NCI-H2081 (cell line): ENCODE data around the gene GALNT14.
A peak's percentile ranks its signal among the peaks of the same experiment; 100 is the strongest.

ENCODE experiments used
- DNase-seq, 2 experiments: peaks; one replicate each; lab custom pipeline; 2025; lab: John Stamatoyannopoulos, UW

GALNT14 gene

DNA sequence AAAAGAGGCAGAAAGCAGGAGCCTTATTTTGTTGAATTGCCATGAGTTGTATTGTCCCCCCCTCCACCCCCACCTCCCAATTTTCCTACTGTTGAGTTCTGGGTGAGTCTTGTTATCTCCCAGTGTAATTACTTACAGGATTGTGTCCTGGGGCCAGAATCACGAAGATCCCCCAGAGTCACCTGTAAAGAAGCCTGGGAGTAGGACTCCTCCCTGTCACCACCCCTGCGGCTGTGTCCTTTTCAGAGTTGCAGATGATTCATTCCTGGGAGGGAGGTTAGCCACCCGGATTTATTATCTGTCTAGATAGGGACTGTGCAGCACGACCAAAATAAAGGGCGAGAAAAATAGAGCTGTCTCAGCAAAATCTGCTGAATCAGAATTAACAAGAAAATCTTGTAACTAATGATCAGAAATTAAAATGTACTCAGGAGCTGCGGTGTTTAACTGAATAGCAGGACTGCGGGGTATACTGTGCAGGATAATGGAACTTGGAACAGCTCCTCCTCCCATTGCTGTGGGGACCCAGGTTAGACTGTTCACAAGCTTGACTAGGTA lies 249.3 kb downstream of the GALNT14 start:
- no peak for DNase-seq

DNA sequence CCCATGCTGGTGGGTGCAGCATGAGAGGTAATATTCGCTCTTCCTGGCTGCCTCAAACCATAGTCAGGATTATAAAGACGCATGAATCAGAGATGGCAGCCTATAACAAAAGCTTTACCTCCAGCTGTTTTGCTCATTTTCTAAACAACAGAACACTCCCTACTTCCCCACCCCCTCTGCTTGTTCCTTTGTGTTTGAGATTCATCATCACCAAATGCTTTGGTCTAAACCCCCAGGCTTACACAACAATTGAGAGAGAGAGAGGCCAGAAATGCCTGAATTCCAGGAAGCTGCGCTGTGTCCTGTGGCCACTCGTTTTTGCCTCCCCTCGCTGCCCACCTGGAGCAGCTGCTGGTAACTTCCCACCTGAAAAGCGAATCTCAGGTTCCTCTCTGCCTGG lies 252.2 kb downstream of the GALNT14 start:
- DNase-seq = no peak

DNA sequence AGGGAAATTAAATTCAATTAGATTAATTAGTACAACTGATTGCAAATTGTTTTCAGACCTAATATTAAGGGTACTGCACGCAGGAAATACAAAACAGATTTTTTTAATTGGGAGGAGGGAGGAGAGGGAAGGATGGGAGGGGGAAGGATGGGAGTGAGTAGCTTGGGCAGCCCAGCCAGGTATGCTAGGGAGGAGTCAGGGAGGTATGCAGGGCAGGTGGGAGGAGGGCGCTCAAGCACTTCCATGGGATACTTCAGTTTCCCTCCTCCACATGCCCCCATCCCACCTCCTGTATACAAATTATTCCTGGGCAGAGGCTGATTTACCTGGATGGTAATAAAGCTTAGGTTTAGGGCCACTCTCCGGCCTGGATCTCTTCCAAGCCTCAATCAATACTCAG lies 254.4 kb downstream of the GALNT14 start:
- DNase-seq = no peak

DNA sequence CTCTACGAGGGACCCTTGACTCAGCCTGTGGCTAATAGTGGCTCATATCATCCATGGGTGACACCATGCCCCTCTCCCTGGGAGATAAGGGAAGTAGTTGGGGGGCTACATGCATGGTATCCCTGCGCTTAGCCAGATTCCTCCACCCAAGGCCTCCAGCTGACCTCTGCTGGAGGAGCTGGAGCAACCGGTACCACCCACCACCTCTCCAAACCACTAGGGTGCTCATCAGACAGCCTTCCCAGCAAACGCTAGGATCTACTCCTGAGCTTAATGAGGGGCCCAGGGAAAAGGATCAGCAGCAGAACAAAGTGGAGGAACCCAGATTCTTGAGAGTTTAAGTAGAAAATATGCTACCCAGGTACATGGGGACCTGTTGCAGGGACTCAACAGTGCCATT lies 255.1 kb downstream of the GALNT14 start:
- DNase-seq = no peak

DNA sequence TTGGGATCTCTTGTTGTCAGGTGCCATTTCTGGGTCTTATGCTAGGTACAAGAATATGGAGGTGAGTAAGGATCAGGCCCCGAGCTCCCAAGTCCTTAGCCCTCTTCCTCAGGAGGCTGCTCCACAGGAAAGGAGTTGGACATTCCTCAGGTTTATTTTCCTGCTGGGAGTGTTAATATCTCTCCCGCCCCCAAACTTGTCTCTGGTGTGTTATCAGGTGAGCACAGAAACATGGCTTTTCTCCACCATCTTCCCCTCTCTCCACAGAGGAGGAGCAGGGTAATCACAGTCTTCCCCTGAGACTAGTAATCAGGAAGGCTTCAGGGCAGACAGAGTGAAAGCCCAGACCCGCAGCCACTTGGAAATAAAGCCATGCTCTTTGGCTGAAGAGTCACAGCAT lies 257.7 kb downstream of the GALNT14 start:
- no peak for DNase-seq

DNA sequence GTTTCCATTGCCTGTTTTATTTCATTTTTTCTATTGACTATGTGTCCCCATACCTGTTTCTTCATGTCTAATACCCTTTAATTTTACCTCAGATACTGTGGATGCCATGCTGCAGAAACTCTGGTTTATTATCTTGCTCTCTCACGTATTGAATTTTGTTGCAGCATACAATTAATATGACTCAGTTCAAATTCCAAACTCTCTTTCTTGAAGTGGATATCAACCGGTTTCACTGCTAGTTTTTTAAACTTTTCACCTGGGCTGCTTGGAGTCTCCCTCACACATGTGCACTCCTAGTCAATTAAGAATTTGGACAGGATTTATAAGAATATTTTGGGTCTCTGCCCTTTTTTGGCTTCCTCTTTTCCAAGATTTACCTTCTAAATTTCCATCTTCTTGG lies 260.4 kb downstream of the GALNT14 start:
- DNase-seq = no peak

DNA sequence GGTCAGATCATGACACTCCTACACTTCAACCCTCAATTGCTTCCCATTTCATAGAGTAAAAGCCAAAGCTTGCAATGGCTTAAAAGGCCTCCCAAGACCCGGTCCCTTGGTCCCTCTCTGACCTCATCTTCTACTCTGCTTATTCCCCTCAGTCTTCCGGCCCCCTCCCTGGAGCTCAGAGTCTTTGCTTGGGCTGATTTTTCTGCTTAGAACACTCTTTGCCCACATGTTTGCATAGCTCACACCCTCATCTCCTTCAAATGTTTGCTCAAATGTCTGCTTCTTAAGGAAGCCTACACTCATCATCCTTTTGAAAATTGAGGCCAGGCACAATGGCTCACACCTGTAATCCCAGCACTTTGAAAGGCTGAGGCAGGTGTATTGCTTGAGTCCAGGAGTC lies 265.4 kb downstream of the GALNT14 start:
- DNase-seq = no peak

DNA sequence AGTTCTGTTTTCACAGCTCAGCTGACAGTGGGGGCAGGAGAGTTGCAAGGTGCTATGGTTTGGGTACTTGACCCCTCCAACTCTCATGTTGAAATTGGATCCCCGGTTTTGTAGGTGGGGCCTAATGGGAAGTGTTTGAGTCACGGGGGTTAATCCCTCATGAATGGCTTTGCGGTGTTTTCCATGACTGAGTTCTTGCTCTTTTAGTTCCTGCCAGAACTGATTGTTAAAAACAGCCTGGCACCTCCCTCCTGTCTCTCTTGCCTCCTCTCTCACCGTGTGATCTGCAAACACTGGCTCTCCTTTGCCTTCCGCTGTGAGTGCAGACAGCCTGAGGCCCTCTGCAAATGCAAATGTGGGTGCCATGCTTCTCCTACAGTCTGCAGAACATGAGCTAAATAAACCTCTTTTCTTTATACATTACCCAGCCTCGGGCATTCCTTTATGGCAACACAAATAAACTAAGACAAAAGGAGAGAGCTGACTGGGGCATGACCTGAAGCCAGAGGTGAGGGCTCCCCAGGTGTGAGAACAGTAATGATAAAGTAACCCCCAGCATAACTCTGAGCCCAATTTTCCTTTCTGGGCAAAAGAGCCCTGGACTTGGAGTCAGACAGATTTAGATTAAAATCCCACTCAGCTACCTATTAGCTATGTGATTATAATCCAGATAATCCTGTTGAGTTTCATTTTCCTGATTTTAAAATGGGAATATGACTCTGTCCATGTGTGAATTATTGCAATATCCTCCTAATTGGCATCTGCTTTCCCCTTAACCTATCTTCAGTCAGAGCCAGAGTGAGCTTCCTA lies 266.1 kb downstream of the GALNT14 start:
- DNase-seq = no peak

DNA sequence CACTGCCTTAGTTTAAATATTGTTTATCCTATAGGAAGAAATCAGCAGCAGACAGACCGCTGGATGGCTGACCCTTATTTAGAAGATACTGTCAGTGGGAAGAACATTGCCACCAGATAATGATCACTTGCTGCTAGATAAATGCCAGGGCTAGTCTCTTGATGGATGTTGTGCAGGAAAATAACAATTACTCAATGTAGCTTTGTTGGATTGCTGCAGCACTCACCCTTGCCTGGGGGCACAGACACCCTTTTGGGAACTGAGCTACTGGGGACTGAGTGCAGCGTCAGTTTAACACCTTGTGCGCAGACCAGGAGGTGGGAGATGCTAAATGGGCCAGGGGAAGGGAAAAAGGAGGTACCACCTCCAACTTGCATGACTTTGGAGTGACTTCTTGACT lies 266.8 kb downstream of the GALNT14 start:
- DNase-seq = no peak

DNA sequence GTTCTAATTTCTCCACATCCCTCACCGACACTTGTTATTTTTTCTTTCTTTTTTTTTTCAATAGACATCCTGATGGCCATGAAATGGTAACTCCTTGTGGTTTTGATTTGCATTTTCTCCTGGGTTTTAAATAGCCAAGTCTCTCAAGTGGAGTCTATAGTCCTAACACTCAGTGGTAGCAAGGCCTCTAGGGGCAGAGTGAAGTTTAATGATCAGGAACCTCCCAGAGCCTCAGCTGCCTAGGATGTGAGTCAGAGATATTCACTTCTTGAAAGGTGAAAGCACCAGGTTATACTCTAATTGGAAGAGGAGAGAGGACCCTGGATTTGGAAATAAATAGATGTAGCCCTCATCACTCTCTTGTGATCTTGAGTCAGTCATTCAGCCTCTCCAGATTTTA lies 268.3 kb downstream of the GALNT14 start:
- no peak for DNase-seq

DNA sequence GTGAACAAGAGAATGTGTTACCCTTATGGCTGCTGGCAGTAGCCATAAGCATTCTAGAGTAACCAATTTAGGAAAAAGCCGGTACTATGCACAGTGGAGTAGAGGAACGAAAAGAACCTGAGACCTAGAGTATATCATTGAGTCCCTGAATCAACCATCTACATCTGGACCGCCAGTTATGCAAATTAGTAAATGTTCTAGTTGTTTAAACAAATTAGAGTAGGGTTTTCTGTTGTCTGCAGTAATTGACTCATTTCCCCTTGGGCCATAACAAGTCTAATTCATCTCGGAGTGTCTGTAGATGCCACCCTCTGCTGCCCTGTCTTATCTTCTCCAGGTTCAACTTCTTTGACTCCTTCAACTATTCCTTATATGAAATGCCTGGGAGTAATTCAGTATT lies 270.9 kb downstream of the GALNT14 start:
- no peak for DNase-seq

DNA sequence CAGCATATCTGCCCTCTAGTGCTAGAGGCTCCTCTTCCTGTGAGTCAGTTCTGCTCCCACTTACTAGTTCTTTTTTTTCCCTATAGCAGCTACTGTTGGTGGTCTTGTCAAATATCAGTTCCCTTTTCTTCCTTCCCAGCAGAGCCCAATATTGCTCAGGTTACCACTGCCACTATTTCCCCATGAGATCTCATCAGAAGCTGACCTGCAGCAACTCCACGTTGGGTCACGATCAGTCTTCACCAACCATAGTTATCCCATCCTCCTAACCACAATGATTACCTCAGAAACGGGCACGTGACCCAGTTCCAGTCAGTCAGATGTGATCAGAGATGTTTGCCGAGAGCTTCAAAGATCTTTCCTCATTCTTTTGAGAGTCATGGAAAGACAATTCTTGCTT lies 271.3 kb downstream of the GALNT14 start:
- no peak for DNase-seq

DNA sequence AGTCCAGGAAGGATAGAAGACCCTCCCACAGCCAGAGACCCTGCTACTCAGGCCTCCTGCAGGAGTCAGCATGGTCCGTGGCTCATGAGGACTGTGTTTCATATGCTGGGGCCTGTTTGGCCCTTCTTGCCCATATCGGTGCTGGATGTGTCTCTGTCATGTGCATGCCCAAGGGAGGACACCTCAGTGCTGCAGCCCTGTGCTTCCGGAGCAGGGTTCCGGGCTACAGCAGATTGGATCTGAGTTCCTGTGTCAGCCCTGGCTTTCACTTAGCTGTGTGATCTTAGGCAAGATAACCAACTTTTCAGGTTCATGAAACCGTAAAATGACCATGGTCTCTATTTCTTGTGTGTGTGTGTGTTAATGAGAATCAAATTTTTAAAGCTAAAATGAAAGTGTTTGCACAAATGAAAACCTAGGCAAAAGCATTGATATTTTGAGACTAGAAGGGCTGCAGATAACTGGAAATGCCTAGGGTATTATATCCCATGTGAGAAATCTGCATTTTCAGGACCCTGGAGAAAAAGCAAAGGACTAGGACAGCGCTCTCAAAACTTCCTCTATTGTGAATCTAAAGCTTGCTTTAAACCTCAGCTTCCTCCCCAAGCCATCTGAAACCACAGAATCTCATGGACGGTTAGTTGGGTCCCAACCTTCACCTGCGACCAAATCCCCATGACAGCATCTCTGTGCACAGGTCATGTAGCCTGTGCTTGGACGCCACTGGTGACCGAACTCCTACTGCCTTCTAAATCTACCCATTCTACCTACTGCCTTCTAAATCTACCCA lies 272.2 kb downstream of the GALNT14 start:
- DNase-seq = no peak

DNA sequence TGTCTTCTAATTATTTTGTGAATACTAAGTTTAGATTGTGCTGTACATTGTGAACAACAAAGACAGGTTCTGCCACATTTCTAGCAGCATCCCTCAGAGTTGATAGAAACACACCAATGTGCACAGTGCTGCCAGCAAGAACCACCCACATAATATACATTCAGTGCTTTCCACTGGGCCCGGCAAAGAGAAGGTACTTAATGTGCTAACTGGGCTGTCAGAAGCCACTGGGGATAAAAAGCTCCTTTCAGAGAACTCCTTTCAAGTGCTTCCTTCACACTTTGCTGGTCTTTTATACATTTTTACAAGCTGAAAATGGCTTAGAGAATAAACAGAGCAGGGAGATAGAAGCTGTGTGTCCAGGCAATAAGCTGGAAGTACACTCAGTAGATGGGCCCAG lies 273.0 kb downstream of the GALNT14 start:
- no peak for DNase-seq

DNA sequence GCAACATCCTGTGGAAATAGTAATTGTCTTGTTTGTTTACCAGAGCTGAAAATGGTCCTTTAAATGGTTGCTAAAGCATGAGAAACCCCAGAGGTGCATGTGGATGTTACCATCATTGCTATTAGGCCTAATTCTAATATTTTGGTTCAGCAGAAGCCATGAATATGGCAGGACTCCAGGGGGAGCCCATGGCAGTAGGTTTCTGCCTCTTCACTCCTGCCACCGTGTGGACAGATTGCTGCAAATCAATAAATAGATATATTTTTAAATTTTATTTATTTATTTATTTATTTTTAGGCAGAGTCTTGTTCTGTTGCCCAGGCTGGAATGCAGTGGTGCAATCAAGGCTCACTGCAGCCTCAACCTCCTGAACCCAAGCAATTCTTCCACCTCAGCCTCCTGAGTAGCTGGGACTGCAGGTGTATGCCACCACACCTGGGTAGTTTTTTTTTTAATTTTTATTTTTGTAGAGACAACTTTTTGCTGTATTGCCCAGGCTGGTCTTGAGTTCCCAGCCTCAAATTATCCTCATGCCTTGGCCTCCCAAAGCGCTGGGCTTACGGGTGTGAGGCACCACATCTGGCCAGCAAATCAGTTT lies 276.1 kb downstream of the GALNT14 start:
- peak in 1 of 2 experiments; percentile 34 for DNase-seq

DNA sequence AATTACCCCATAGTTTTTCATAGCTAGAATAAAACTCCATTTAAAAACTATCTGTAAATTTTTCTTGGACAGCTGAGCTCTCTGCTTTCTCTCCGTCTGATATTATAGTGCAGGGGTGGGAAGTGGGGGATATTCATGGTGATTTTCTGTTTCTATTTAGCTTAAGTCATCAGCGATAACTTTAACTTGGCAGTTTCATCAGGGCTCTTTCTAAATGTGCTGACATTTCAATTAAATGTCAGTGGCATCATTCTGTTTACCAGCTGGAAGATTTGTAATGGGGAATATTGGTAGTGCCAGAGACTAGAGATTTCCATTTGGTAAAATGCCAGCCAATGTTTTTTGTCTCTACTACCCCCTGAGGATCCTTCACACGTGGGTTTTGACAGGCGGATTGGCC lies 277.5 kb downstream of the GALNT14 start:
- no peak for DNase-seq
